CD4-positive, alpha-beta memory T cell (primary cell): Measurements from ENCODE around the gene AP3D1. TPM values are rescaled to one million over a fixed set of nuclear protein-coding genes. Genes with fewer than 3 reads are reported as not detected.

Experiments
- polyA plus RNA-seq, 2 donors: library from polyadenylated mRNA; unstranded; fragments of 300-500 nt; fragmentation: Illumina TruSeq; gene quantifications; one replicate each; pipeline ENCODE4 v1.2.3, GENCODE V29; 2021
- total RNA-seq, 2 experiments: library from RNA; stranded (reverse); gene quantifications; one replicate each; pipeline ENCODE4 v1.2.3, GENCODE V29; 2021

The AP3D1 gene
- total and polyA plus RNA-seq, 4 experiments from 2014 or later = 6.7 to 87.2 (median 69.8) TPM

Other genes starting within 250 kb of the AP3D1 start
- gene ADAT3, start 246.2 kb downstream of the AP3D1 start, total RNA-seq = 1 to 10 TPM; 3.7 to 4.9 TPM
- 1 to 10 TPM; 1.4 to 3.9 TPM for gene ADAT3, start 246.2 kb downstream of the AP3D1 start, polyA plus RNA-seq
- 10 to 100 TPM; 23.4 to 29.1 TPM for gene SCAMP4, start 246.2 kb downstream of the AP3D1 start, total RNA-seq
- gene SCAMP4, start 246.2 kb downstream of the AP3D1 start, polyA plus RNA-seq = 10 to 100 TPM in 1 of 2 donors, 1 to 10 TPM in 1; 9.8 to 15.5 TPM
- 100 to 1,000 TPM; 142 to 144 TPM for gene CSNK1G2, start 210.4 kb downstream of the AP3D1 start, total RNA-seq
- gene CSNK1G2, start 210.4 kb downstream of the AP3D1 start, polyA plus RNA-seq = 10 to 100 TPM; 11.3 to 56.7 TPM
- gene BTBD2, start 135.9 kb downstream of the AP3D1 start, total RNA-seq = 10 to 100 TPM; 52.2 to 59.4 TPM
- gene BTBD2, start 135.9 kb downstream of the AP3D1 start, polyA plus RNA-seq = 1 to 10 TPM; 2.8 to 6.6 TPM
- gene MKNK2, start 100.3 kb downstream of the AP3D1 start, total RNA-seq = 100 to 1,000 TPM; 194 to 195 TPM
- gene MKNK2, start 100.3 kb downstream of the AP3D1 start, polyA plus RNA-seq = 10 to 100 TPM; 24.1 to 63.9 TPM
- gene MOB3A, start 55.2 kb downstream of the AP3D1 start, total RNA-seq = 100 to 1,000 TPM; 130 to 135 TPM
- gene MOB3A, start 55.2 kb downstream of the AP3D1 start, polyA plus RNA-seq = 100 to 1,000 TPM in 1 of 2 donors, 10 to 100 TPM in 1; 29.6 to 114 TPM
- 10 to 100 TPM; 18.6 to 22.1 TPM for gene IZUMO4, start 54.7 kb downstream of the AP3D1 start, total RNA-seq
- gene IZUMO4, start 54.7 kb downstream of the AP3D1 start, polyA plus RNA-seq = 1 to 10 TPM in 1 of 2 donors, under 1 TPM in 1; 0.84 to 1.2 TPM
- gene DOT1L, start 12.4 kb upstream of the AP3D1 start, total RNA-seq = 10 to 100 TPM; 29.6 to 29.9 TPM
- under 1 TPM; 0.03 to 0.94 TPM for gene DOT1L, start 12.4 kb upstream of the AP3D1 start, polyA plus RNA-seq
- 10 to 100 TPM; 64.9 to 65.3 TPM for gene PLEKHJ1, start 84.8 kb upstream of the AP3D1 start, total RNA-seq
- 100 to 1,000 TPM; 105 to 119 TPM for gene PLEKHJ1, start 84.8 kb upstream of the AP3D1 start, polyA plus RNA-seq
- gene SF3A2, start 85.3 kb upstream of the AP3D1 start, total RNA-seq = 100 to 1,000 TPM; 140 to 141 TPM
- 10 to 100 TPM in 1 of 2 donors, 1 to 10 TPM in 1; 8.3 to 37.8 TPM for gene SF3A2, start 85.3 kb upstream of the AP3D1 start, polyA plus RNA-seq
- 10 to 100 TPM in 1 of 2 experiments, 1 to 10 TPM in 1; 7.5 to 12.7 TPM for gene AMH, start 97.8 kb upstream of the AP3D1 start, total RNA-seq
- not detected for gene AMH, start 97.8 kb upstream of the AP3D1 start, polyA plus RNA-seq
- gene JSRP1, start 104.9 kb upstream of the AP3D1 start, total RNA-seq = 1 to 10 TPM; 1.3 to 1.5 TPM
- gene JSRP1, start 104.9 kb upstream of the AP3D1 start, polyA plus RNA-seq = 1 to 10 TPM; 1.1 to 1.7 TPM
- under 1 TPM in 1 of 2 experiments, not detected in 1; 0.11 TPM for gene PEAK3, start 130.6 kb upstream of the AP3D1 start, total RNA-seq
- under 1 TPM; 0.07 TPM for gene PEAK3, start 130.6 kb upstream of the AP3D1 start, polyA plus RNA-seq
- gene LINGO3, start 156.6 kb upstream of the AP3D1 start, total RNA-seq = under 1 TPM; 0.73 to 0.75 TPM
- gene LINGO3, start 156.6 kb upstream of the AP3D1 start, polyA plus RNA-seq = 1 to 10 TPM in 1 of 2 donors, under 1 TPM in 1; 0.46 to 7.1 TPM
- gene LSM7, start 177.0 kb upstream of the AP3D1 start, total RNA-seq = 100 to 1,000 TPM; 107 to 108 TPM
- gene LSM7, start 177.0 kb upstream of the AP3D1 start, polyA plus RNA-seq = 100 to 1,000 TPM; 165 to 171 TPM
- 10 to 100 TPM; 76.8 to 82.8 TPM for gene SPPL2B, start 177.1 kb upstream of the AP3D1 start, total RNA-seq
- 1 to 10 TPM; 6.2 to 9.4 TPM for gene SPPL2B, start 177.1 kb upstream of the AP3D1 start, polyA plus RNA-seq
- not detected for gene TMPRSS9, start 208.7 kb upstream of the AP3D1 start, total RNA-seq
- not detected for gene TMPRSS9, start 208.7 kb upstream of the AP3D1 start, polyA plus RNA-seq